ENCODE measurements around the gene FBXO38. TPM values are rescaled to one million over a fixed set of nuclear protein-coding genes. Genes with fewer than 3 reads are reported as not detected.

FBXO38 gene
- total RNA-seq, 2 experiments from 2014 or later: 37.6 to 49.5 TPM

DNA sequence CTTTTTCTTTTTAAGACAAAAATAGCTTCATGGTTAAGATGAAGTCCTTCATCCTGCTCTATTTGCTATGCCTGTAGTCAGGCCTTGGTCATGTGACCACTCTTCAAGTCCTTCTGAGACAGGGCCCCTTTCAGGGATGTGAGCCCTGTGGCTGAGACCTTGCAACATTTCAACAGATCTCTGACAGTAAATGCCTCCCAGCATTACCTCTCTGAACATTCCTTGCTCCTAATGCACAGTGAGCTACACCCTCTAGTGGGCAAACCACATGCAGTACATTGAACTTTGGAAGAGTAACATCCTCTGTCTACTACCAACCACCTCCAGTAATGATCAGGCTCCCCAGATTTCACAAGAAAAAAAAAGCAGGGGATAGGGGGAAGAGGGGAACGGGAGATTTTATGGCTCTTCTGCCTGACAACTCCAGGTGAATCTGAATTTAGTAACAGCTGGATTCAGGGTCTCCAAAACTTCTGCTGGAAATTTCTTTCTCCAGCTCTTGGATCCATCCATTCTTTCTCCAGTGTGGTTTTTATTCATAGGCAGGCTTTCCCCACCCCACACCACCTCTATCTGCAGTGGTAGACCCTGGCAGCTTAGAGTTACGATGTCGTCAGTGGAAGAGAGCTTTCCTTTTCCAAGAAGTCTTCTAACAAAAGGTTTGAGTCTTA, 8.9 kb upstream of the FBXO38 start:
- ChIA-PET CTCF (ENCODE audit: unreplicated experiment) (no interaction called here), POLR2A (interaction anchor here (1.0 to 1.4 kb wide), 5 partner anchors 9 to 190 kb away, joined by 3 to 7 read pairs (median 4); partner anchors contain the start of gene FBXO38)
- peaks cover 6% of the 10 kb centered on the region; the same call in 1 of the 2 replicates for H3K36me3 ChIP-seq (ENCODE audit: insufficient read depth, low read length)
- no peaks in the 10 kb centered on the region for H3K9me2 ChIP-seq (ENCODE audit: insufficient read depth, low read length)
- H3K9me3 ChIP-seq (ENCODE audit: low read length): peaks cover 21% of the 10 kb centered on the region
- no peak for TF ChIP-seq EZH2phosphoT487 (IDR thresholded peaks at IDR 0.05; ENCODE audit: borderline replicate concordance, low read depth, low read length)
- TF ChIP-seq CTCF (conservative IDR thresholded peaks at IDR 0.05; ENCODE audit: low read length): peak; percentile 82
- peak; percentile 41 for DNase-seq (ENCODE audit: low spot score)
- H2AFZ ChIP-seq (ENCODE audit: low read length): no peak overlapping the region
- no peaks in the 10 kb centered on the region for H4K20me1 ChIP-seq (ENCODE audit: insufficient read depth, low read length)
- intact Hi-C loops (cut with micrococcal nuclease; ENCODE audit: unreplicated experiment): loop anchor here (2.0 kb wide), 1 partner anchor 196 kb away; no protein-coding TSS in a partner anchor
- H3K4me1 ChIP-seq (ENCODE audit: insufficient read depth, low read length, poor library complexity, severe bottlenecking): no peaks in the 10 kb centered on the region
- no peak overlapping the region for H3K27ac ChIP-seq (ENCODE audit: low read depth, low read length, poor library complexity, severe bottlenecking)
- BruUV-seq (replicated peaks): no TSS peak
- H3K79me2 ChIP-seq (ENCODE audit: insufficient read depth, low read depth, low read length): no peaks in the 10 kb centered on the region
- no peak overlapping the region for H3K4me3 ChIP-seq (ENCODE audit: low read depth, low read length, poor library complexity, severe bottlenecking)
- H3K4me2 ChIP-seq (ENCODE audit: low read length): no peak overlapping the region

- no peaks in the 10 kb centered on the region for H3K4me1 ChIP-seq (ENCODE audit: insufficient read depth, low read length, poor library complexity, severe bottlenecking)
- no peaks in the 10 kb centered on the region for H3K9me2 ChIP-seq (ENCODE audit: insufficient read depth, low read length)
- TF ChIP-seq CTCF (conservative IDR thresholded peaks at IDR 0.05; ENCODE audit: low read length) (no peak), EZH2phosphoT487 (IDR thresholded peaks at IDR 0.05; ENCODE audit: borderline replicate concordance, low read depth, low read length) (no peak)
- H3K36me3 ChIP-seq (ENCODE audit: insufficient read depth, low read length): peaks cover 6% of the 10 kb centered on the region; the same call in 1 of the 2 replicates
- peaks cover 26% of the 10 kb centered on the region for H3K9me3 ChIP-seq (ENCODE audit: low read length)
- no TSS peak for BruUV-seq (replicated peaks)
- no peak overlapping the region for H3K4me3 ChIP-seq (ENCODE audit: low read depth, low read length, poor library complexity, severe bottlenecking)
- H3K27ac ChIP-seq (ENCODE audit: low read depth, low read length, poor library complexity, severe bottlenecking): no peak overlapping the region
- ChIA-PET POLR2A (interaction anchor here (0.6 to 0.7 kb wide), 2 partner anchors 165 to 254 kb away, joined by 3 to 4 read pairs; no protein-coding TSS in a partner anchor), CTCF (ENCODE audit: unreplicated experiment) (no interaction called here)
- no peak overlapping the region for H3K4me2 ChIP-seq (ENCODE audit: low read length)
- H2AFZ ChIP-seq (ENCODE audit: low read length): no peak overlapping the region
- no peaks in the 10 kb centered on the region for H4K20me1 ChIP-seq (ENCODE audit: insufficient read depth, low read length)
- DNase-seq (ENCODE audit: low spot score): no peak
- intact Hi-C loops (cut with micrococcal nuclease; ENCODE audit: unreplicated experiment): no loop called here
- no peaks in the 10 kb centered on the region for H3K79me2 ChIP-seq (ENCODE audit: insufficient read depth, low read depth, low read length)
Observed at GRCh38 chr5:148376198-148376597, 7.6 kb upstream of the FBXO38 start.

- Histone ChIP-seq H3K9me2 (ENCODE audit: insufficient read depth, low read length) (no peaks in the 10 kb centered on the region), H3K36me3 (ENCODE audit: insufficient read depth, low read length) (peaks cover 6% of the 10 kb centered on the region; the same call in 1 of the 2 replicates), H3K9me3 (ENCODE audit: low read length) (peaks cover 26% of the 10 kb centered on the region), H4K20me1 (ENCODE audit: insufficient read depth, low read length) (no peaks in the 10 kb centered on the region), H3K27ac (ENCODE audit: low read depth, low read length, poor library complexity, severe bottlenecking) (no peak overlapping the region), H3K79me2 (ENCODE audit: insufficient read depth, low read depth, low read length) (no peaks in the 10 kb centered on the region), H3K4me2 (ENCODE audit: low read length) (no peak overlapping the region), H3K4me1 (ENCODE audit: insufficient read depth, low read length, poor library complexity, severe bottlenecking) (peaks cover 6% of the 10 kb centered on the region), H2AFZ (ENCODE audit: low read length) (no peak overlapping the region; the same call in 1 of the 2 replicates), H3K4me3 (ENCODE audit: low read depth, low read length, poor library complexity, severe bottlenecking) (no peak overlapping the region)
- BruUV-seq (replicated peaks): no TSS peak
- CTCF ChIA-PET (ENCODE audit: unreplicated experiment): no interaction called here
- TF ChIP-seq CTCF (conservative IDR thresholded peaks at IDR 0.05; ENCODE audit: low read length): no peak
- TF ChIP-seq EZH2phosphoT487 (IDR thresholded peaks at IDR 0.05; ENCODE audit: borderline replicate concordance, low read depth, low read length): no peak
- intact Hi-C loops (cut with micrococcal nuclease; ENCODE audit: unreplicated experiment): no loop called here
- peak; percentile 26 for DNase-seq (ENCODE audit: low spot score)
- POLR2A ChIA-PET: no interaction called here
Observed at GRCh38 chr5:148378670-148379069, 5.1 kb upstream of the FBXO38 start.
